Tibial nerve (tissue), 4 donors: ENCODE results near the gene CDK18. TPM values are rescaled to one million over a fixed set of nuclear protein-coding genes. Genes with fewer than 3 reads are reported as not detected.

Experiments used
- DNase-seq, 2 donors: peaks; one replicate each; pipeline ENCODE4 v3.0.0-alpha.2; 2019; ENCODE audit warnings: low spot score in 2 of 2
- H3K27ac ChIP-seq, 4 donors: fragments of 200-600 bp; sonication (generic) in 3 of 4; one replicate each; pipeline ENCODE4 v1.5.1; 2017 to 2019; ENCODE audit warnings: mild to moderate bottlenecking in 1 of 4
- H3K27me3 ChIP-seq, 2 donors: fragments of 200-600 bp; sonication (generic) in 1 of 2; one replicate each; pipeline versions ENCODE4 v1.5.1 to v1.6.0; 2017 to 2019
- H3K36me3 ChIP-seq, 3 donors: fragments of 200-600 bp; sonication (generic); one replicate each; pipeline ENCODE4 v1.5.1; 2018 to 2019
- H3K4me1 ChIP-seq, 4 donors: fragments of 200-600 bp; sonication (generic) in 3 of 4; one replicate each; pipeline ENCODE4 v1.5.1; 2017 to 2019
- H3K4me3 ChIP-seq, 4 donors: fragments of 200-600 bp; sonication (generic) in 3 of 4; one replicate each; pipeline ENCODE4 v1.5.1; 2017 to 2019; ENCODE audit warnings: mild to moderate bottlenecking in 1 of 4, moderate library complexity in 1 of 4
- H3K9me3 ChIP-seq, 4 donors: fragments of 200-600 bp; sonication (generic) in 3 of 4; one replicate each; pipeline ENCODE4 v1.5.1; 2017 to 2019
- EP300 ChIP-seq, 2 donors: sonication (generic); formaldehyde crosslinking; IDR thresholded peaks; one replicate each; pipeline ENCODE4 v1.6.1; 2017; ENCODE audit warnings: antibody characterized with exemption in 2 of 2, mild to moderate bottlenecking in 1 of 2
- POLR2A ChIP-seq, 2 donors: fragments of 450-650 bp; IDR thresholded peaks; one replicate each; pipeline ENCODE4 v1.6.1; 2017; ENCODE audit warnings: antibody characterized with exemption in 2 of 2, mild to moderate bottlenecking in 2 of 2, moderate library complexity in 2 of 2
- WGBS, 2 donors: methylation state at CpG; one replicate each; pipeline ENCODE4 v1.1.5; 2018; 5-methylcytosine and 5-hydroxymethylcytosine counted together
- total RNA-seq, 4 donors: library from RNA; depleted of rRNA; stranded (reverse); fragments of >200 nt; gene quantifications; one replicate each; pipeline ENCODE4 v1.1.0, GENCODE V29; 2016
- TF ChIP-seq, protein P1 (sequence below), 5 experiments: fragments of 200-600 bp in 3 of 5; fragments of 450-650 bp in 2 of 5; sonication (generic) in 3 of 5; IDR thresholded peaks; one replicate each; pipeline ENCODE4 v1.5.1; 2016 to 2019; ENCODE audit warnings: antibody characterized with exemption in 5 of 5, mild to moderate bottlenecking in 3 of 5, moderate library complexity in 2 of 5

CDK18 gene
- 10 to 100 TPM in 1 of 4 donors, 1 to 10 TPM in 3; 5.1 to 14.1 (median 7.5) TPM for total RNA-seq

- Histone ChIP-seq H3K36me3 (no peaks in the 10 kb centered on the region), H3K9me3 (no peaks in the 10 kb centered on the region), H3K27me3 (no peaks in the 10 kb centered on the region), H3K4me1 (peaks cover 0 to 41% (median 9%) of the 10 kb centered on the region in 4 donors), H3K27ac (peak within 1 kb of the TSS; percentile 38 to 77 (median 68)), H3K4me3 (peak within 1 kb of the TSS; percentile 57 to 76 (median 72))
- whole genome bisulfite sequencing, 2 donors = 3 to 4% methylated on average over 31 to 36 of the region's 42 CpGs
- DNase-seq = peak; percentile 15 to 49
- TF ChIP-seq, protein P1, sequence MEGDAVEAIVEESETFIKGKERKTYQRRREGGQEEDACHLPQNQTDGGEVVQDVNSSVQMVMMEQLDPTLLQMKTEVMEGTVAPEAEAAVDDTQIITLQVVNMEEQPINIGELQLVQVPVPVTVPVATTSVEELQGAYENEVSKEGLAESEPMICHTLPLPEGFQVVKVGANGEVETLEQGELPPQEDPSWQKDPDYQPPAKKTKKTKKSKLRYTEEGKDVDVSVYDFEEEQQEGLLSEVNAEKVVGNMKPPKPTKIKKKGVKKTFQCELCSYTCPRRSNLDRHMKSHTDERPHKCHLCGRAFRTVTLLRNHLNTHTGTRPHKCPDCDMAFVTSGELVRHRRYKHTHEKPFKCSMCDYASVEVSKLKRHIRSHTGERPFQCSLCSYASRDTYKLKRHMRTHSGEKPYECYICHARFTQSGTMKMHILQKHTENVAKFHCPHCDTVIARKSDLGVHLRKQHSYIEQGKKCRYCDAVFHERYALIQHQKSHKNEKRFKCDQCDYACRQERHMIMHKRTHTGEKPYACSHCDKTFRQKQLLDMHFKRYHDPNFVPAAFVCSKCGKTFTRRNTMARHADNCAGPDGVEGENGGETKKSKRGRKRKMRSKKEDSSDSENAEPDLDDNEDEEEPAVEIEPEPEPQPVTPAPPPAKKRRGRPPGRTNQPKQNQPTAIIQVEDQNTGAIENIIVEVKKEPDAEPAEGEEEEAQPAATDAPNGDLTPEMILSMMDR (IDR thresholded peaks at IDR 0.05) = no peak
- TF ChIP-seq POLR2A (IDR thresholded peaks at IDR 0.05) = no peak
- TF ChIP-seq EP300 (IDR thresholded peaks at IDR 0.05) = no peak
Measured at GRCh38 chr1:205504311-205505075, at the start of gene CDK18. CDK18 (plus strand) TSS chr1:205504669; CDS start chr1:205523168, 18,499 bp downstream.

- Histone ChIP-seq H3K9me3 (no peaks in the 10 kb centered on the region), H3K36me3 (no peaks in the 10 kb centered on the region), H3K27me3 (peaks cover 4 to 98% of the 10 kb centered on the region in 2 donors), H3K4me1 (peaks cover 0 to 29% (median 10%) of the 10 kb centered on the region in 4 donors), H3K27ac (no peak overlapping the region), H3K4me3 (no peak overlapping the region)
- DNase-seq = no peak
- TF ChIP-seq EP300 (IDR thresholded peaks at IDR 0.05) = no peak
- TF ChIP-seq, protein P1 (IDR thresholded peaks at IDR 0.05) = no peak
- no peak for TF ChIP-seq POLR2A (IDR thresholded peaks at IDR 0.05)
- 3 to 12% methylated on average over 5 to 6 of the region's 6 CpGs for WGBS, 2 donors
Measured at GRCh38 chr1:205454903-205455335, 49.5 kb upstream of the CDK18 start.

DNA sequence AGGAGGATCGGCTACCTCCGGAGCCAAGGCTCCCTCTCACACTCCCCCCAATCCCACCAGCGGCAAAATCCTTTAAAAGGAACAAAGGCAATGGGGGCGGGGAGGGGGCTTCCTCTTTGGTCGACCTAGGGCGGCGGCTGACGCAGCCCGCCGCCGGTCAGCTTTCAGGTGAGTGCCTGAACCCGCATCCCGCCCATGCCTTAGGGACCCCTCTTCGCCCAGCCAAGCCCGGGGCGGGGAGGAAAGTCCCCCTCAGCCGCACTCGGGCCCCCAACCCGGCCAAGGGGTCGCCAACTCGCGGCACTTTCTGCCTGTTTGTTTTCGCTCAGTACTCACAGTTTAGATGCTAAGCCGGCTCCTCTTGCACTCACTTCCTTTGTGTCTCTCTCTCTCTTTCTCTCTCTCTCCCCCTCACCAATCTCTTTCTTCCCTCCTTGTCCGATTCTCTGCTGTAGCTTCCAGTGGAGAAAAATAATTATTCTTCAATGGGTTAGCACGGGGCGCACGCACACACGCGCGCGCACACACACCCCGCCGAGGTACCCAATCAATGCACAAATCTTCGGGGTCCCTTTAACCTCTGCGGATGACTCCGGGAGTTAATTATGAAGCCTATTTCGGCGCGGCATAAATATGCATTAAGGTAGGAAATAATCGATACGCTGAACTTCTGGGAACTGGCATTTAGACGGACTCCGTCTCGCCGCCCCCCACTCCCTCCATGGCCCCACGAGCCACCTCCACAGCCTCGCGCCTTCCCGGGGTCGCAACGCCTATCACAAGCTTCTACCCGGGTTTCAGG, 48.7 kb upstream of the CDK18 start, which contains the start of gene BLACAT1:
TSS of gene BLACAT1 (minus strand) at position 465 of the 802 bp plus-strand sequence.
- Histone ChIP-seq H3K4me3 (peak within 1 kb of the TSS in 2 of 4 donors; percentile 22 to 32), H3K27ac (no peak within 1 kb of the TSS), H3K36me3 (no peaks in the 10 kb centered on the region), H3K27me3 (peaks cover 4 to 97% of the 10 kb centered on the region in 2 donors), H3K9me3 (no peaks in the 10 kb centered on the region), H3K4me1 (peaks cover 0 to 26% (median 10%) of the 10 kb centered on the region in 4 donors)
- 1 to 2% methylated on average over 37 to 42 of the region's 53 CpGs for WGBS, 2 donors
- no peak for DNase-seq
- TF ChIP-seq POLR2A (IDR thresholded peaks at IDR 0.05) (no peak), EP300 (IDR thresholded peaks at IDR 0.05) (no peak)
- TF ChIP-seq, protein P1 (IDR thresholded peaks at IDR 0.05) = no peak

- no peak for DNase-seq
- Histone ChIP-seq H3K4me3 (peak overlapping the region in 2 of 4 donors; percentile 22 to 32), H3K27ac (no peak overlapping the region), H3K36me3 (no peaks in the 10 kb centered on the region), H3K9me3 (no peaks in the 10 kb centered on the region), H3K4me1 (peaks cover 0 to 26% (median 10%) of the 10 kb centered on the region in 4 donors), H3K27me3 (peaks cover 4 to 92% of the 10 kb centered on the region in 2 donors)
- TF ChIP-seq POLR2A (IDR thresholded peaks at IDR 0.05) (no peak), EP300 (IDR thresholded peaks at IDR 0.05) (no peak)
- TF ChIP-seq, protein P1 (IDR thresholded peaks at IDR 0.05) = no peak
- WGBS, 2 donors = 0% methylated on average over 4 of the region's 47 CpGs; no CpG with 5 or more reads in 1 of the 2 donors
Measured at GRCh38 chr1:205456383-205456867, 48.0 kb upstream of the CDK18 start.
